ENCODE data around the gene LARP1. TPM values are rescaled to one million over a fixed set of nuclear protein-coding genes. Genes with fewer than 3 reads are reported as not detected.

Gene LARP1
- total and polyA plus RNA-seq, 9 of the 15 experiments (the other 6 are each of a cell fraction or from before 2014, with no cell fraction given), result 22.6 to 300 (median 92.0) TPM

GRCh38 chr5:154740483-154740882 is 14.7 kb upstream of the LARP1 start:
- Histone ChIP-seq H3K9me3 (replicated peaks; ENCODE audit: control insufficient read depth, insufficient read depth, low read depth, low read length) (no peaks in the 10 kb centered on the region), H3K4me1 (replicated peaks in 1 of 2; ENCODE audit: control insufficient read depth in 2 of 2, insufficient read depth in 2 of 2, low read length in 2 of 2) (peaks cover 6 to 11% of the 10 kb centered on the region in 2 experiments; a peak in 3 of 5 replicates), H3K27ac (ENCODE audit: extremely low read depth, low read depth, low read length) (no peak overlapping the region), H4K20me1 (replicated peaks; ENCODE audit: control insufficient read depth, insufficient read depth, low read length) (no peaks in the 10 kb centered on the region), H3K27me3 (ENCODE audit: control insufficient read depth in 2 of 2, insufficient read depth in 2 of 2, low read length in 2 of 2) (no peaks in the 10 kb centered on the region), H2AFZ (ENCODE audit: low read depth, low read length) (no peak overlapping the region), H3K4me2 (ENCODE audit: insufficient read depth, low read length) (no peak overlapping the region), H3K4me3 (no peak overlapping the region), H3K9ac (ENCODE audit: insufficient read depth in 1 of 2, low read depth in 2 of 2, low read length in 2 of 2) (no peak overlapping the region), H3K79me2 (ENCODE audit: control insufficient read depth, insufficient read depth, low read length) (no peaks in the 10 kb centered on the region), H3K36me3 (ENCODE audit: control insufficient read depth, insufficient read depth, low read length) (no peaks in the 10 kb centered on the region), H3K9me1 (ENCODE audit: control insufficient read depth, insufficient read depth, low read length) (no peaks in the 10 kb centered on the region)
- FAIRE-seq (no peak), DNase-seq (ENCODE audit: extremely low read depth in 1 of 4, low spot score in 3 of 4) (no peak), ATAC-seq (no peak)
- WGBS (ENCODE audit: insufficient coverage, low coverage, missing lambda C conversion rate), result 74% methylated on average over 2 of the region's 2 CpGs
- TF ChIP-seq E2F4 (CRISPR knock-in tag; IDR thresholded peaks at IDR 0.05; ENCODE audit: low read depth) (no peak), TCF3 (CRISPR knock-in tag; IDR thresholded peaks at IDR 0.05) (no peak), KAT7 (CRISPR knock-in tag; IDR thresholded peaks at IDR 0.05; ENCODE audit: borderline replicate concordance) (no peak), ELF1 (tag; IDR thresholded peaks at IDR 0.05) (no peak), NFIC (IDR thresholded peaks at IDR 0.05) (no peak), SETDB1 (IDR thresholded peaks at IDR 0.05; ENCODE audit: low read length) (no peak), CBX3 (IDR thresholded peaks at IDR 0.05; ENCODE audit: borderline replicate concordance in 1 of 2, low read length in 2 of 2) (no peak), ZBTB8A (IDR thresholded peaks at IDR 0.05; ENCODE audit: partially characterized antibody) (no peak), GABPA (tag; conservative IDR thresholded peaks at IDR 0.05; ENCODE audit: low read depth) (no peak), NFIX (CRISPR knock-in tag; IDR thresholded peaks at IDR 0.05; ENCODE audit: low read depth) (no peak), BACH1 (tag; IDR thresholded peaks at IDR 0.05) (no peak), ESRRB (CRISPR knock-in tag; IDR thresholded peaks at IDR 0.05; ENCODE audit: borderline replicate concordance) (no peak), HDAC2 (IDR thresholded peaks at IDR 0.05) (no peak), MXI1 (IDR thresholded peaks at IDR 0.05; ENCODE audit: low read depth, low read length) (no peak), ZNF695 (CRISPR knock-in tag; IDR thresholded peaks at IDR 0.05) (no peak), TFAM (CRISPR knock-in tag; conservative IDR thresholded peaks at IDR 0.05) (no peak), NR0B1 (IDR thresholded peaks at IDR 0.05; ENCODE audit: partially characterized antibody) (no peak), ZNF224 (CRISPR knock-in tag; IDR thresholded peaks at IDR 0.05) (no peak), ZNF766 (CRISPR knock-in tag; conservative IDR thresholded peaks at IDR 0.05) (no peak)
- CTCF ChIA-PET (ENCODE audit: low intra/inter-chr PET ratio), result no interaction called here
- POLR2A ChIA-PET, result interaction anchor here (0.6 kb wide), 1 partner anchor 714 kb away, joined by 3 read pairs; no protein-coding TSS in a partner anchor
- no TSS peak for BruUV-seq (replicated peaks)
- intact Hi-C loops (cut with micrococcal nuclease) (no loop called here), in situ Hi-C loops (cut with MboI) (no loop called here)
